ENCODE results near the gene ZRSR2.

- TF ChIP-seq CTCF (IDR thresholded peaks at IDR 0.05) (no peak), POLR2A (IDR thresholded peaks at IDR 0.05) (no peak)
These were observed 546 bp downstream of the ZRSR2 start for GRCh38 chrX:15790769-15791290.
